Stimulated activated naive CD8-positive, alpha-beta T cell treated with anti-CD3 and anti-CD28 coated beads, Interleukin-15, amount 100 ng/mL, for 72 hours (primary cell): ENCODE results near the gene HDHD3.

Experiments used
- ATAC-seq: fragments of 150-1000 bp; cut with Tn5 transposase; 2 replicates; pipeline ENCODE4 v1.10.0; 2021; ENCODE audit warnings: mild to moderate bottlenecking, moderate library complexity
- DNase-seq, 2 donors: peaks; one replicate each; pipeline ENCODE4 v3.0.0; 2021 to 2022
- H3K27ac Mint-ChIP-seq, 2 donors: one replicate each; pipeline ENCODE4 v1.8.0; 2022; ENCODE audit warnings: mild to moderate bottlenecking in 2 of 2, mixed read lengths in 2 of 2, moderate library complexity in 2 of 2
- H3K27me3 Mint-ChIP-seq: one replicate; pipeline ENCODE4 v1.8.0; 2022; ENCODE audit warnings: mixed read lengths
- H3K4me1 Mint-ChIP-seq: one replicate; pipeline ENCODE4 v1.8.0; 2022; ENCODE audit warnings: mild to moderate bottlenecking, mixed read lengths
- H3K4me3 Mint-ChIP-seq, 2 donors: one replicate each; pipeline ENCODE4 v1.8.0; 2022; ENCODE audit warnings: mild to moderate bottlenecking in 2 of 2, mixed read lengths in 2 of 2, moderate library complexity in 1 of 2
- H3K9me3 Mint-ChIP-seq, 2 donors: one replicate each; pipeline ENCODE4 v1.8.0; 2022; ENCODE audit warnings: mixed read lengths in 2 of 2

The HDHD3 gene

DNA sequence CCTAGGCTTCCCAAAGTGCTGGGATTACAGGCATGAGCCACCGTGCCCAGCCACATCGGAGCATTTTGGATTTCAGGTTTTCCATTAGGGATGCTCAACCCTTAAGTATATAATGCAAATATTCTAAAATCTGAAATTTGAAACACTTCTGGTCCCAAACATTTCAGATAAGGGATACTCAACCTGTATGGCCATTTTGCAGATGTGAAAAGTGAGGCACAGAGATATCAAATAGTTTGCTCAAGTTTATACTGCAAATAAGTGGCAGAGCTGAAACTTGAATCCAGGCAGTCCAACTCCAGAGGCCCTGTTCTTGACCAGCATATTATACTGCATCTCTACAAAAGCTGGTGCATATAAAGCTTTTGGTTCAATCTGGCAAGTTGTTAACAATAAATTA, 39.1 kb downstream of the HDHD3 start:
- H3K4me1 Mint-ChIP-seq, result peaks cover 30% of the 10 kb centered on the region
- no peak overlapping the region for H3K4me3 Mint-ChIP-seq
- no peak for DNase-seq
- ATAC-seq, result no peak
- peaks cover 0 to 3% of the 10 kb centered on the region in 2 donors for H3K9me3 Mint-ChIP-seq
- H3K27ac Mint-ChIP-seq, result no peak overlapping the region
- peaks cover 9% of the 10 kb centered on the region for H3K27me3 Mint-ChIP-seq

DNA sequence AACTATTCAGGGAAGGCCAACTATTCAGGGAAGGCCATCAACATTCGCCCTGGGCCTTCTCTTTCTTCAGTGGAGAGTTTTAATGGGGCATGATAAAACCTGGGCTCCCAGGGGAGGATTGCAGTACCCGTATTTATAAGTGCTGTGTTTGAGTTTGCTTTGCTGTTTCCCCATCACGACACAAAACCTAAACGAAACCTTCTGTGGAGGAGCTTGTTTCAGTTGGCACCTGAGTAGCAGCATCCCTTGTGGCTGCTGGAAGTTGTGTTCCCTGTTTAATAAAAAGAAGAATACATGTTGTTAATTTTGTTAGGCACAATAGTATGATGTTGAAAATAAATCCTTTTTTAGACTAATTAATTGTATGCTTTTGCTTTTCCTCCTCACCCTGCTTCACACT, 45.0 kb downstream of the HDHD3 start:
- Mint-ChIP-seq H3K4me3 (no peak overlapping the region), H3K27ac (no peak overlapping the region), H3K9me3 (no peaks in the 10 kb centered on the region), H3K4me1 (no peaks in the 10 kb centered on the region), H3K27me3 (no peaks in the 10 kb centered on the region)
- ATAC-seq (no peak), DNase-seq (no peak)

DNA sequence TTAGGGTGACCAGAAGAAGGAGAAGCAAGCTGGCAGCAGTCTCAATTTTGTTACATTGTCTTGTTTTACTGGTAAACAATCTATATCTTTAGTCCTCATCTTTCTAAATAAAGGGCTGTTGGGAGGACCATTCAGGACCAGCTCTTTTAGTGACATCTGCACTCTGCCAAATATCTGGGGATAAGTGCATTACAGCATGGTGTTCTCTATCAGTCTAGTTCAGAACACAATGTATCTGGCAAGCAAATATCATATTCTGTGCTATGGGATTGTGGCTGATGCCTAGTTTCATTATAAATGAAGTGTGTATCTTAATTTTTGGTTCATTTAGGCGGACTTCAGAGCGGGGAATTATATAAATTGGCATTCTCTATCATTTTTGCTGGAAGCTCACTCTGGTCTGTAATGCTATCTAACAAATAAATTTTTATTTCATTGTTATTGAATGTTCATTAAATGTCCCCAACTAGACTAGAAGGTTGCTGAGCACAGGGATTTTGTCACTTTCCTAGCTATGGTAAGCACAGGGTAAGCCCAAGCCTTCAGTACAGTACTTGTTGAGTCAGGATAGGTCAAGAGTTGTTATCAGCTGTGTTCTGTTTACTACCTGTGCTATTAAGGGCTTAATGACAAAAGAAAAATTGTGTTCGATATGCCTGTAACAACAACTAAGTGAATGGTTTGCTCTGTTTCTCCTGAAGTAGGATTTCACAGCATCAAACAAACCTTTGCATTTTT, 48.6 kb downstream of the HDHD3 start:
- H3K4me3 Mint-ChIP-seq, result no peak overlapping the region
- DNase-seq, result no peak
- ATAC-seq, result no peak
- no peak overlapping the region for H3K27ac Mint-ChIP-seq
- no peaks in the 10 kb centered on the region for H3K4me1 Mint-ChIP-seq
- H3K9me3 Mint-ChIP-seq, result no peaks in the 10 kb centered on the region
- H3K27me3 Mint-ChIP-seq, result no peaks in the 10 kb centered on the region

DNA sequence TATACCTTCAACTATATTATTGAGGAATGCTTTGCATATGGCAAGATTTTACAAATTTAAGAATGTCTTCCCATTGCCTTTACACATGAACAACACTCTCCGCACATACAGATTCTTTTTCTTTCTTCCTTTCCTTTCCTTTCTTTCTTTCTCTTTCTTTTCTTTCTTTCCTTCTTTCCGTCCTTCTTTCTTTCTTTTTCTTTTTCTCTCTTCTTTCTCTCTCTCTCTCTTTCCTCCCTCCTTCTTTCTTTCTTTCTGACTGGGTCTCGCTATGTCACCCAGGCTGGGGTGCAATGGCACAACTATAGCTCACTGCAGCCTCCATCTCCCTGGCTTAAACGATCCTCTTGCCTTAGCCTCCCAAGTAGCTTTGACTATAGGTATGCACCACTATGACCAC, 50.6 kb downstream of the HDHD3 start:
- ATAC-seq (no peak), DNase-seq (no peak)
- Mint-ChIP-seq H3K4me1 (no peaks in the 10 kb centered on the region), H3K4me3 (no peak overlapping the region), H3K27ac (peak overlapping the region in 1 of 2 donors; percentile 15), H3K9me3 (no peaks in the 10 kb centered on the region), H3K27me3 (no peaks in the 10 kb centered on the region)
